GM23338 (cell line): ENCODE data around the gene GNAI1.

ENCODE experiments used
- CREB1 ChIP-seq: fragments of 250-450 bp; sonication (Bioruptor Pico); IDR thresholded peaks from 2 replicates; pipeline ENCODE4 v1.5.0; 2020; ENCODE audit warnings: low read depth, mild to moderate bottlenecking, moderate library complexity
- EZH2 ChIP-seq: fragments of 200-600 bp; sonication (generic); IDR thresholded peaks from one replicate; pipeline ENCODE4 v1.8.0; 2017; ENCODE audit warnings: antibody characterized with exemption, mild to moderate bottlenecking, low read depth; ENCODE audit not compliant: unreplicated experiment
- EZH2phosphoT487 ChIP-seq: fragments of 200-600 bp; sonication (generic); IDR thresholded peaks from one replicate; pipeline ENCODE4 v1.8.1; 2018; ENCODE audit warnings: antibody characterized with exemption; ENCODE audit not compliant: unreplicated experiment
- JUNB ChIP-seq: IDR thresholded peaks from one replicate; pipeline ENCODE4 v1.6.1; 2016; ENCODE audit warnings: antibody characterized with exemption; ENCODE audit not compliant: unreplicated experiment
- NANOG ChIP-seq: IDR thresholded peaks from 2 replicates; pipeline ENCODE4 v1.6.1; 2016; ENCODE audit warnings: antibody characterized with exemption, borderline replicate concordance
- POLR2AphosphoS5 ChIP-seq: IDR thresholded peaks from 2 replicates; pipeline ENCODE4 v1.6.1; 2016; ENCODE audit warnings: antibody characterized with exemption, low read depth
- STAT1 ChIP-seq: IDR thresholded peaks from one replicate; pipeline ENCODE4 v1.6.1; 2016; ENCODE audit warnings: antibody characterized with exemption; ENCODE audit not compliant: unreplicated experiment
- ZNF114 ChIP-seq: fragments of 250-450 bp; sonication (Bioruptor Pico); IDR thresholded peaks from 2 replicates; pipeline ENCODE4 v1.5.0; 2020; ENCODE audit warnings: mild to moderate bottlenecking, moderate library complexity
- ZNF331 ChIP-seq: fragments of 250-450 bp; sonication (Bioruptor Pico); IDR thresholded peaks from 2 replicates; pipeline ENCODE4 v1.5.0; 2020; ENCODE audit warnings: low read depth, mild to moderate bottlenecking, moderate library complexity
- TF ChIP-seq, protein P1 (sequence below), 2 experiments: fragments of 200-600 bp in 1 of 2; sonication (generic) in 1 of 2; conservative IDR thresholded peaks; 2 replicates each; pipeline versions ENCODE4 v1.5.1 to v1.6.1; 2016 to 2017; ENCODE audit warnings: antibody characterized with exemption in 2 of 2, low read depth in 2 of 2, mild to moderate bottlenecking in 2 of 2, moderate library complexity in 1 of 2
- TF ChIP-seq, protein P2 (sequence below): IDR thresholded peaks from one replicate; pipeline ENCODE4 v1.6.1; 2018; ENCODE audit warnings: antibody characterized with exemption; ENCODE audit not compliant: unreplicated experiment
- TF ChIP-seq, protein P3 (sequence below): IDR thresholded peaks from 2 replicates; pipeline ENCODE4 v1.6.1; 2016; ENCODE audit warnings: antibody characterized with exemption

DNA sequence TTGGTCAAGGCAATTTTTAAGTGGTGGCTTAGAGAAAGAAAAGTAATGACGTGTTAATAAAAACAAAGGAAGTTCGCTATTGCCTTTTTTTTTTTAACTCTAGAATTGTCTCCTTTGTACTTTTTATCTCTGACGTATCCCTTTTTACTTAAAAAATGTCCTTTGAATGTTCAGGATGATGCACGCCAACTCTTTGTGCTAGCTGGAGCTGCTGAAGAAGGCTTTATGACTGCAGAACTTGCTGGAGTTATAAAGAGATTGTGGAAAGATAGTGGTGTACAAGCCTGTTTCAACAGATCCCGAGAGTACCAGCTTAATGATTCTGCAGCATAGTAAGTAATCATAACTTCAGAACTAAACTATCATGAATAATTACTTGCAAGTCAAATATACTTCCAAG lies 64.4 kb downstream of the GNAI1 start:
- TF ChIP-seq JUNB = no peak
- TF ChIP-seq, protein P1, sequence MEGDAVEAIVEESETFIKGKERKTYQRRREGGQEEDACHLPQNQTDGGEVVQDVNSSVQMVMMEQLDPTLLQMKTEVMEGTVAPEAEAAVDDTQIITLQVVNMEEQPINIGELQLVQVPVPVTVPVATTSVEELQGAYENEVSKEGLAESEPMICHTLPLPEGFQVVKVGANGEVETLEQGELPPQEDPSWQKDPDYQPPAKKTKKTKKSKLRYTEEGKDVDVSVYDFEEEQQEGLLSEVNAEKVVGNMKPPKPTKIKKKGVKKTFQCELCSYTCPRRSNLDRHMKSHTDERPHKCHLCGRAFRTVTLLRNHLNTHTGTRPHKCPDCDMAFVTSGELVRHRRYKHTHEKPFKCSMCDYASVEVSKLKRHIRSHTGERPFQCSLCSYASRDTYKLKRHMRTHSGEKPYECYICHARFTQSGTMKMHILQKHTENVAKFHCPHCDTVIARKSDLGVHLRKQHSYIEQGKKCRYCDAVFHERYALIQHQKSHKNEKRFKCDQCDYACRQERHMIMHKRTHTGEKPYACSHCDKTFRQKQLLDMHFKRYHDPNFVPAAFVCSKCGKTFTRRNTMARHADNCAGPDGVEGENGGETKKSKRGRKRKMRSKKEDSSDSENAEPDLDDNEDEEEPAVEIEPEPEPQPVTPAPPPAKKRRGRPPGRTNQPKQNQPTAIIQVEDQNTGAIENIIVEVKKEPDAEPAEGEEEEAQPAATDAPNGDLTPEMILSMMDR (conservative IDR thresholded peaks at IDR 0.05; ENCODE audit: low read depth in 2 of 2) = no peak
- no peak for TF ChIP-seq NANOG
- no peak for TF ChIP-seq EZH2
- no peak for TF ChIP-seq EZH2phosphoT487
- no peak for TF ChIP-seq POLR2AphosphoS5
- TF ChIP-seq ZNF114 (CRISPR knock-in tag) = no peak
- TF ChIP-seq, protein P2, sequence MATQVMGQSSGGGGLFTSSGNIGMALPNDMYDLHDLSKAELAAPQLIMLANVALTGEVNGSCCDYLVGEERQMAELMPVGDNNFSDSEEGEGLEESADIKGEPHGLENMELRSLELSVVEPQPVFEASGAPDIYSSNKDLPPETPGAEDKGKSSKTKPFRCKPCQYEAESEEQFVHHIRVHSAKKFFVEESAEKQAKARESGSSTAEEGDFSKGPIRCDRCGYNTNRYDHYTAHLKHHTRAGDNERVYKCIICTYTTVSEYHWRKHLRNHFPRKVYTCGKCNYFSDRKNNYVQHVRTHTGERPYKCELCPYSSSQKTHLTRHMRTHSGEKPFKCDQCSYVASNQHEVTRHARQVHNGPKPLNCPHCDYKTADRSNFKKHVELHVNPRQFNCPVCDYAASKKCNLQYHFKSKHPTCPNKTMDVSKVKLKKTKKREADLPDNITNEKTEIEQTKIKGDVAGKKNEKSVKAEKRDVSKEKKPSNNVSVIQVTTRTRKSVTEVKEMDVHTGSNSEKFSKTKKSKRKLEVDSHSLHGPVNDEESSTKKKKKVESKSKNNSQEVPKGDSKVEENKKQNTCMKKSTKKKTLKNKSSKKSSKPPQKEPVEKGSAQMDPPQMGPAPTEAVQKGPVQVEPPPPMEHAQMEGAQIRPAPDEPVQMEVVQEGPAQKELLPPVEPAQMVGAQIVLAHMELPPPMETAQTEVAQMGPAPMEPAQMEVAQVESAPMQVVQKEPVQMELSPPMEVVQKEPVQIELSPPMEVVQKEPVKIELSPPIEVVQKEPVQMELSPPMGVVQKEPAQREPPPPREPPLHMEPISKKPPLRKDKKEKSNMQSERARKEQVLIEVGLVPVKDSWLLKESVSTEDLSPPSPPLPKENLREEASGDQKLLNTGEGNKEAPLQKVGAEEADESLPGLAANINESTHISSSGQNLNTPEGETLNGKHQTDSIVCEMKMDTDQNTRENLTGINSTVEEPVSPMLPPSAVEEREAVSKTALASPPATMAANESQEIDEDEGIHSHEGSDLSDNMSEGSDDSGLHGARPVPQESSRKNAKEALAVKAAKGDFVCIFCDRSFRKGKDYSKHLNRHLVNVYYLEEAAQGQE = no peak
- TF ChIP-seq STAT1 = no peak
- TF ChIP-seq CREB1 = no peak
- TF ChIP-seq ZNF331 = no peak
- TF ChIP-seq, protein P3, sequence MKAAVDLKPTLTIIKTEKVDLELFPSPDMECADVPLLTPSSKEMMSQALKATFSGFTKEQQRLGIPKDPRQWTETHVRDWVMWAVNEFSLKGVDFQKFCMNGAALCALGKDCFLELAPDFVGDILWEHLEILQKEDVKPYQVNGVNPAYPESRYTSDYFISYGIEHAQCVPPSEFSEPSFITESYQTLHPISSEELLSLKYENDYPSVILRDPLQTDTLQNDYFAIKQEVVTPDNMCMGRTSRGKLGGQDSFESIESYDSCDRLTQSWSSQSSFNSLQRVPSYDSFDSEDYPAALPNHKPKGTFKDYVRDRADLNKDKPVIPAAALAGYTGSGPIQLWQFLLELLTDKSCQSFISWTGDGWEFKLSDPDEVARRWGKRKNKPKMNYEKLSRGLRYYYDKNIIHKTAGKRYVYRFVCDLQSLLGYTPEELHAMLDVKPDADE = no peak
